ENCODE results near the gene CCDC71L. TPM values are rescaled to one million over a fixed set of nuclear protein-coding genes. Genes with fewer than 3 reads are reported as not detected.

Gene CCDC71L
- total RNA-seq, 1 experiment from 2014 or later, result 21.1 TPM

DNA sequence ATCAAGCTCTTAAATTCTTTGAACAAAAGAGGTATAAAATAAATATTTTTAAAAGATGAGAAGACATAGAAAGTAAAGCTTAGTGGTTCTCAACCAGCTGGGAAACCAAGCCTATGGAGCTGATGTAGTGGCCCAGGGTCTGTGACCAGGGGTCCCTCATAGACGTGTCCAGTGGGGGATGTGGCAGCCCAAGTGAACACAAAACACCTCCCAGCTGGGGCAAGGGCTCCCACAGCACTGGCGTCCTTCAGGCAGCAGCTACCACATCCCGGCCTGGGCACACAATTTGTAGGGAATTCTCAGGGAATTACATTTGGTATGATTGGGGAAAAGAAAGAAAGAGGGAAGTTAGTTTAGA, 17.8 kb upstream of the CCDC71L start:
- Histone ChIP-seq H3K4me3 (replicated peaks in 1 of 2; ENCODE audit: low read depth in 1 of 2, low read length in 2 of 2) (no peak overlapping the region), H3K36me3 (ENCODE audit: control insufficient read depth in 1 of 2, insufficient read depth in 2 of 2, low read length in 2 of 2) (no peaks in the 10 kb centered on the region)
- no peak for ATAC-seq

More for the DNA sequence above, 17.8 kb upstream of the CCDC71L start:
- Histone ChIP-seq H3K27ac (ENCODE audit: low read depth, low read length) (no peak overlapping the region), H3K4me2 (ENCODE audit: low read length) (no peak overlapping the region), H2AFZ (ENCODE audit: low read depth, low read length, poor library complexity, severe bottlenecking) (no peak overlapping the region), H3K4me1 (ENCODE audit: control insufficient read depth in 1 of 2, insufficient read depth in 2 of 2, low read length in 2 of 2) (peaks cover 4 to 27% of the 10 kb centered on the region in 2 experiments; a peak in 2 of 4 replicates), H3K9me2 (ENCODE audit: insufficient read depth) (no peaks in the 10 kb centered on the region), H4K20me1 (ENCODE audit: insufficient read depth) (no peaks in the 10 kb centered on the region), H3K79me2 (ENCODE audit: insufficient read depth, low read length) (no peaks in the 10 kb centered on the region), H3K27me3 (ENCODE audit: insufficient read depth, low read length) (no peaks in the 10 kb centered on the region), H3K9me3 (ENCODE audit: control insufficient read depth in 1 of 2, insufficient read depth in 1 of 2, low read depth in 1 of 2, low read length in 2 of 2) (no peaks in the 10 kb centered on the region), H3K9ac (ENCODE audit: low read length) (no peak overlapping the region)
- ChIA-PET CTCF (no interaction called here), RAD21 (ENCODE audit: low non-redundant PET in 1 of 2, low total read pairs in 2 of 2, uncharacterized antibody in 2 of 2, unreplicated experiment in 2 of 2) (no interaction called here), POLR2A (no interaction called here)
- TF ChIP-seq POLR2AphosphoS5 (IDR thresholded peaks at IDR 0.05; ENCODE audit: low read depth, low read length) (no peak), CTCF (IDR thresholded peaks at IDR 0.05 in 2 of 3, conservative IDR thresholded peaks at IDR 0.05 in 1 of 3; ENCODE audit: borderline replicate concordance in 1 of 3, insufficient read depth in 1 of 3, low read depth in 2 of 3, low read length in 2 of 3) (no peak), RAD21 (IDR thresholded peaks at IDR 0.05; ENCODE audit: low read depth) (no peak), EZH2 (IDR thresholded peaks at IDR 0.05) (no peak), POLR2A (IDR thresholded peaks at IDR 0.05; ENCODE audit: borderline replicate concordance, extremely low read depth, insufficient read depth, insufficient read length) (no peak), YY1 (IDR thresholded peaks at IDR 0.05; ENCODE audit: extremely low read depth, insufficient replicate concordance, low read depth, low read length) (no peak), CEBPB (IDR thresholded peaks at IDR 0.05; ENCODE audit: low read depth) (no peak), ELF1 (IDR thresholded peaks at IDR 0.05; ENCODE audit: borderline replicate concordance, low read depth) (no peak), TCF7L2 (IDR thresholded peaks at IDR 0.05; ENCODE audit: borderline replicate concordance, extremely low read depth, insufficient read depth, insufficient read length) (no peak), ZBTB33 (IDR thresholded peaks at IDR 0.05; ENCODE audit: extremely low read depth, insufficient replicate concordance, low read length) (no peak), ZFX (IDR thresholded peaks at IDR 0.05) (no peak), FOSL1 (IDR thresholded peaks at IDR 0.05; ENCODE audit: low read depth) (no peak)
- TF ChIP-seq, protein P1, sequence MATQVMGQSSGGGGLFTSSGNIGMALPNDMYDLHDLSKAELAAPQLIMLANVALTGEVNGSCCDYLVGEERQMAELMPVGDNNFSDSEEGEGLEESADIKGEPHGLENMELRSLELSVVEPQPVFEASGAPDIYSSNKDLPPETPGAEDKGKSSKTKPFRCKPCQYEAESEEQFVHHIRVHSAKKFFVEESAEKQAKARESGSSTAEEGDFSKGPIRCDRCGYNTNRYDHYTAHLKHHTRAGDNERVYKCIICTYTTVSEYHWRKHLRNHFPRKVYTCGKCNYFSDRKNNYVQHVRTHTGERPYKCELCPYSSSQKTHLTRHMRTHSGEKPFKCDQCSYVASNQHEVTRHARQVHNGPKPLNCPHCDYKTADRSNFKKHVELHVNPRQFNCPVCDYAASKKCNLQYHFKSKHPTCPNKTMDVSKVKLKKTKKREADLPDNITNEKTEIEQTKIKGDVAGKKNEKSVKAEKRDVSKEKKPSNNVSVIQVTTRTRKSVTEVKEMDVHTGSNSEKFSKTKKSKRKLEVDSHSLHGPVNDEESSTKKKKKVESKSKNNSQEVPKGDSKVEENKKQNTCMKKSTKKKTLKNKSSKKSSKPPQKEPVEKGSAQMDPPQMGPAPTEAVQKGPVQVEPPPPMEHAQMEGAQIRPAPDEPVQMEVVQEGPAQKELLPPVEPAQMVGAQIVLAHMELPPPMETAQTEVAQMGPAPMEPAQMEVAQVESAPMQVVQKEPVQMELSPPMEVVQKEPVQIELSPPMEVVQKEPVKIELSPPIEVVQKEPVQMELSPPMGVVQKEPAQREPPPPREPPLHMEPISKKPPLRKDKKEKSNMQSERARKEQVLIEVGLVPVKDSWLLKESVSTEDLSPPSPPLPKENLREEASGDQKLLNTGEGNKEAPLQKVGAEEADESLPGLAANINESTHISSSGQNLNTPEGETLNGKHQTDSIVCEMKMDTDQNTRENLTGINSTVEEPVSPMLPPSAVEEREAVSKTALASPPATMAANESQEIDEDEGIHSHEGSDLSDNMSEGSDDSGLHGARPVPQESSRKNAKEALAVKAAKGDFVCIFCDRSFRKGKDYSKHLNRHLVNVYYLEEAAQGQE (IDR thresholded peaks at IDR 0.05; ENCODE audit: low read depth), result no peak
- no TSS peak for BruUV-seq (replicated peaks)
- intact Hi-C loops (cut with micrococcal nuclease), result no loop called here
- DNase-seq (ENCODE audit: low read depth, low spot score), result no peak

Data from HCT116 (cell line).